Type B pancreatic cell (in vitro differentiated cells): Measurements from ENCODE around the gene ATP13A2. TPM values are rescaled to one million over a fixed set of nuclear protein-coding genes. Genes with fewer than 3 reads are reported as not detected.
A peak's percentile ranks its signal among the peaks of the same experiment; 100 is the strongest.

Experiments
- DNase-seq: peaks from one replicate; pipeline ENCODE4 v3.0.0; 2021; ENCODE audit warnings: mixed read lengths; ENCODE audit not compliant: unreplicated experiment; ENCODE audit errors: extremely low spot score
- H3K27ac Mint-ChIP-seq: 2 replicates; pipeline ENCODE4 v1.8.0; 2021; ENCODE audit warnings: mild to moderate bottlenecking, mixed read lengths
- H3K27me3 Mint-ChIP-seq: 2 replicates; pipeline ENCODE4 v1.8.0; 2021; ENCODE audit warnings: mixed read lengths
- H3K36me3 Mint-ChIP-seq: 2 replicates; pipeline ENCODE4 v1.8.0; 2021; ENCODE audit warnings: mixed read lengths
- H3K4me1 Mint-ChIP-seq: one replicate; pipeline ENCODE4 v1.8.0; 2021; ENCODE audit warnings: mixed read lengths; ENCODE audit not compliant: unreplicated experiment
- H3K4me3 Mint-ChIP-seq: 2 replicates; pipeline ENCODE4 v1.8.0; 2021; ENCODE audit warnings: mild to moderate bottlenecking, mixed read lengths
- H3K9me3 Mint-ChIP-seq: 2 replicates; pipeline ENCODE4 v1.8.0; 2021; ENCODE audit warnings: mixed read lengths
- total RNA-seq: library from RNA; stranded (reverse); gene quantifications from 2 replicates; pipeline ENCODE4 v1.2.1, GENCODE V29; 2021; ENCODE audit warnings: low replicate concordance
- TF ChIP-seq, protein P1 (sequence below): fragments of 200-600 bp; sonication (generic); conservative IDR thresholded peaks from 2 replicates; pipeline ENCODE4 v1.5.0; 2021; ENCODE audit warnings: antibody characterized with exemption, mild to moderate bottlenecking

Gene ATP13A2
- total RNA-seq, 1 donor from 2014 or later: 66.4 TPM

- peaks cover 36% of the 10 kb centered on the region for H3K4me1 Mint-ChIP-seq
- peaks cover 5% of the 10 kb centered on the region for H3K27me3 Mint-ChIP-seq
- peak overlapping the region; percentile 26 for H3K27ac Mint-ChIP-seq
- H3K36me3 Mint-ChIP-seq: no peaks in the 10 kb centered on the region
- H3K9me3 Mint-ChIP-seq: no peaks in the 10 kb centered on the region
- no peak for DNase-seq
- peak overlapping the region; percentile 87 for H3K4me3 Mint-ChIP-seq
- TF ChIP-seq, protein P1, sequence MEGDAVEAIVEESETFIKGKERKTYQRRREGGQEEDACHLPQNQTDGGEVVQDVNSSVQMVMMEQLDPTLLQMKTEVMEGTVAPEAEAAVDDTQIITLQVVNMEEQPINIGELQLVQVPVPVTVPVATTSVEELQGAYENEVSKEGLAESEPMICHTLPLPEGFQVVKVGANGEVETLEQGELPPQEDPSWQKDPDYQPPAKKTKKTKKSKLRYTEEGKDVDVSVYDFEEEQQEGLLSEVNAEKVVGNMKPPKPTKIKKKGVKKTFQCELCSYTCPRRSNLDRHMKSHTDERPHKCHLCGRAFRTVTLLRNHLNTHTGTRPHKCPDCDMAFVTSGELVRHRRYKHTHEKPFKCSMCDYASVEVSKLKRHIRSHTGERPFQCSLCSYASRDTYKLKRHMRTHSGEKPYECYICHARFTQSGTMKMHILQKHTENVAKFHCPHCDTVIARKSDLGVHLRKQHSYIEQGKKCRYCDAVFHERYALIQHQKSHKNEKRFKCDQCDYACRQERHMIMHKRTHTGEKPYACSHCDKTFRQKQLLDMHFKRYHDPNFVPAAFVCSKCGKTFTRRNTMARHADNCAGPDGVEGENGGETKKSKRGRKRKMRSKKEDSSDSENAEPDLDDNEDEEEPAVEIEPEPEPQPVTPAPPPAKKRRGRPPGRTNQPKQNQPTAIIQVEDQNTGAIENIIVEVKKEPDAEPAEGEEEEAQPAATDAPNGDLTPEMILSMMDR: no peak
Observed at GRCh38 chr1:16977377-16977776, 34.4 kb downstream of the ATP13A2 start.

DNA sequence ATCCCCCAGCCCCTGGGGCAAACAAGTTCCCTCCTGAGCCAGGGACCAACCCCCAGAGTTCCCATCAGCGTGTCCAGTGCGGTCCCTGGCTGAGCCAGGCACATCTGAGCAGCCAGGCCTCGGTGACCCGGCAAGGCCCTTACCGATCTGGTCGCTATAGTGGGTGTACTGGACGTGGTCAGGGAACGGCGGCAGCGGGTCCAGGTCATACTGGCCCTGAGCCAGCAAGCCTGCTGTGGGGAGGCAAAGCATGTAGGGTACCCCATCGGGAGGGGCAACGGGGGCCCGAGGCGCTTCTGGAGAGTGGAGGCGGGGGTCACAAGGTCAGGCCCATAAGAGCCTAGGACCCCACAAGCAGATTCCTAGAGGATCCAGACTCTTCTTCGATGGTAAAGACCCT, 34.8 kb downstream of the ATP13A2 start:
- H3K4me1 Mint-ChIP-seq: peaks cover 37% of the 10 kb centered on the region
- no peak overlapping the region for H3K27ac Mint-ChIP-seq
- peaks cover 5% of the 10 kb centered on the region for H3K27me3 Mint-ChIP-seq
- no peaks in the 10 kb centered on the region for H3K36me3 Mint-ChIP-seq
- TF ChIP-seq, protein P1: no peak
- no peaks in the 10 kb centered on the region for H3K9me3 Mint-ChIP-seq
- DNase-seq: no peak
- H3K4me3 Mint-ChIP-seq: no peak overlapping the region

GRCh38 chr1:16975838-16976237, 35.9 kb downstream of the ATP13A2 start:
- Mint-ChIP-seq H3K9me3 (no peaks in the 10 kb centered on the region), H3K27ac (peak overlapping the region; percentile 30), H3K4me1 (peaks cover 28% of the 10 kb centered on the region), H3K27me3 (peaks cover 1% of the 10 kb centered on the region), H3K4me3 (peak overlapping the region; percentile 57), H3K36me3 (no peaks in the 10 kb centered on the region)
- TF ChIP-seq, protein P1: no peak
- no peak for DNase-seq

DNA sequence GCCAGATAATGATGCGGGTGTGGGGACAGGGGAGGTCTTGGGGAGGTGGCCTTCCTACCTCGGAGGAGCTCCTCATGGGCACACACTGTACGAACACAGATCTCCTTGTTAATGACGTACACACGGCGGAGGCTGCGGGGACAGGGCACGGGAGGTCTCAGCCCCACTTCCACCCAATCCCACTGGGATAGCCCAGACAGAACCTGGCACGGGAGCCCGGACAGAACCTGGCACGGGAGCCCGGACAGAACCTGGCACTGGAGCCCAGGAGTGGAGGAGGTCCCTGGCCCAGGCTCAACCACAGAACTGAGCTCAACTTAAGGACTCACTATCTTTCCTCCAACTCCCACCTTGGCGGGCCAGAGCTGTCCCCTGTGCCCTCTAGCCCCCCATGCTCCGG, 36.5 kb downstream of the ATP13A2 start:
- no peak overlapping the region for H3K4me3 Mint-ChIP-seq
- TF ChIP-seq, protein P1: no peak
- no peaks in the 10 kb centered on the region for H3K9me3 Mint-ChIP-seq
- H3K27me3 Mint-ChIP-seq: no peaks in the 10 kb centered on the region
- no peaks in the 10 kb centered on the region for H3K36me3 Mint-ChIP-seq
- no peak for DNase-seq
- no peak overlapping the region for H3K27ac Mint-ChIP-seq
- peaks cover 26% of the 10 kb centered on the region for H3K4me1 Mint-ChIP-seq

GRCh38 chr1:16973215-16973614, 38.5 kb downstream of the ATP13A2 start:
- no peaks in the 10 kb centered on the region for H3K9me3 Mint-ChIP-seq
- TF ChIP-seq, protein P1: no peak
- H3K4me1 Mint-ChIP-seq: peaks cover 26% of the 10 kb centered on the region
- no peaks in the 10 kb centered on the region for H3K27me3 Mint-ChIP-seq
- no peaks in the 10 kb centered on the region for H3K36me3 Mint-ChIP-seq
- H3K4me3 Mint-ChIP-seq: no peak overlapping the region
- no peak for DNase-seq
- H3K27ac Mint-ChIP-seq: no peak overlapping the region
